Right cardiac atrium (tissue), 5 donors: ENCODE measurements around the gene EFHD2. TPM values are rescaled to one million over a fixed set of nuclear protein-coding genes. Genes with fewer than 3 reads are reported as not detected.
"Not testable (repeated sequence)": the region's sequence is repeated elsewhere in the genome, so short reads cannot be mapped to it uniquely, and the experiment has no call there.

Experiments
- ATAC-seq, 2 donors: fragments of 200-7000 bp; cut with Tn5 transposase; one replicate each; pipeline versions ENCODE4 v1.8.0 to v1.9.1; 2020; ENCODE audit warnings: moderate library complexity in 2 of 2, mild to moderate bottlenecking in 1 of 2
- DNase-seq, 3 donors: peaks; one replicate each; pipeline ENCODE4 v3.0.0-alpha.2; 2020
- H3K27ac ChIP-seq: one replicate; pipeline ENCODE4 v1.5.1; 2013; ENCODE audit warnings: mild to moderate bottlenecking, low read length, control low read depth, moderate library complexity
- H3K27me3 ChIP-seq: one replicate; pipeline ENCODE4 v1.6.1; 2013; ENCODE audit not compliant: control insufficient read depth, insufficient read depth
- H3K4me1 ChIP-seq: one replicate; pipeline ENCODE4 v1.6.1; 2013; ENCODE audit warnings: low read length; ENCODE audit not compliant: control insufficient read depth, insufficient read depth
- H3K4me3 ChIP-seq: one replicate; pipeline ENCODE4 v1.5.1; 2013; ENCODE audit warnings: low read length, control low read depth
- H3K9me3 ChIP-seq: one replicate; pipeline ENCODE4 v1.6.1; 2013; ENCODE audit warnings: low read length; ENCODE audit not compliant: control insufficient read depth
- WGBS: extraction: QIAGEN DNeasy Blood & Tissue Kit; methylation state at CpG from one replicate; pipeline ENCODE4 v1.1.7; 2013; 5-methylcytosine and 5-hydroxymethylcytosine counted together
- intact Hi-C, 4 donors: fragments of 100-400 bp; cut with DNase I; formaldehyde crosslinking; loops; one replicate each; pipeline versions ENCODE4 v1.11.0 to v1.14.0; 2022 to 2023
- polyA plus RNA-seq: library from polyadenylated mRNA; stranded (reverse); fragments of 200-250 nt; gene quantifications from one replicate; pipeline ENCODE4 v1.2.3, GENCODE V29; 2013
- total RNA-seq, 4 donors: library from RNA; stranded (reverse); fragmentation: NEBNext Ultra II Directional; extraction: Animal tissue kit (Norgen Biotek cat#: 25700); gene quantifications; one replicate each; pipeline ENCODE4 v1.2.1, GENCODE V29; 2021
- donor health status: healthy with polysubstance abuse.
- donor health status: DM: no; HTN: yes; CAD: no.
- donor health status: DM: no; HTN: no; CAD: no.
- donor health status: DM: no; HTN: yes; CAD: no; lungs with severe emphysema.
- donor health status: DM: yes; HTN: yes; CAD: no.

Gene EFHD2
- total and polyA plus RNA-seq, 5 donors: 10.8 to 17.7 (median 13.0) TPM

- H3K4me1 ChIP-seq, ATAC-seq, H3K27ac ChIP-seq, H3K27me3 ChIP-seq, H3K4me3 ChIP-seq, intact Hi-C loops, H3K9me3 ChIP-seq: not testable (repeated sequence)
- WGBS: 81% methylated on average over 4 of the region's 4 CpGs
- DNase-seq: peak in 1 of 3 donors; percentile 4
These were observed 48.7 kb downstream of the EFHD2 start for GRCh38 chr1:15458388-15458787.

GRCh38 chr1:15459771-15460707 is 50.4 kb downstream of the EFHD2 start:
- no peaks in the 10 kb centered on the region for H3K4me1 ChIP-seq
- intact Hi-C loops: no loop called here
- ATAC-seq: no peak
- no peaks in the 10 kb centered on the region for H3K27me3 ChIP-seq
- 58% methylated on average over 10 of the region's 10 CpGs for WGBS
- H3K4me3 ChIP-seq: no peak overlapping the region
- DNase-seq: no peak
- H3K9me3 ChIP-seq: no peaks in the 10 kb centered on the region
- H3K27ac ChIP-seq: no peak overlapping the region

GRCh38 chr1:15460708-15461095 is 51.0 kb downstream of the EFHD2 start:
- DNase-seq (peak in 1 of 3 donors; percentile 2), ATAC-seq (no peak)
- Histone ChIP-seq H3K27me3 (no peaks in the 10 kb centered on the region), H3K9me3 (no peaks in the 10 kb centered on the region), H3K4me3 (no peak overlapping the region), H3K27ac (no peak overlapping the region), H3K4me1 (no peaks in the 10 kb centered on the region)
- 77% methylated on average over 9 of the region's 9 CpGs for WGBS
- intact Hi-C loops: no loop called here

- intact Hi-C loops, H3K4me1 ChIP-seq, H3K9me3 ChIP-seq, H3K27ac ChIP-seq, H3K27me3 ChIP-seq, H3K4me3 ChIP-seq, ATAC-seq: not testable (repeated sequence)
- WGBS: 70% methylated on average over 13 of the region's 15 CpGs
- peak in 1 of 3 donors; percentile 23 for DNase-seq
These were observed 53.5 kb downstream of the EFHD2 start for GRCh38 chr1:15463064-15463800.

GRCh38 chr1:15463926-15464322 is 54.2 kb downstream of the EFHD2 start:
- H3K4me3 ChIP-seq, H3K27ac ChIP-seq, intact Hi-C loops, H3K4me1 ChIP-seq, ATAC-seq, H3K27me3 ChIP-seq, H3K9me3 ChIP-seq: not testable (repeated sequence)
- peak in 1 of 3 donors; percentile 0 for DNase-seq
- 92% methylated on average over 5 of the region's 5 CpGs for WGBS

GRCh38 chr1:15465674-15466073 is 56.0 kb downstream of the EFHD2 start:
- no peaks in the 10 kb centered on the region for H3K4me1 ChIP-seq
- DNase-seq (peak in 1 of 3 donors; percentile 5), ATAC-seq (no peak)
- H3K27me3 ChIP-seq: no peaks in the 10 kb centered on the region
- no peak overlapping the region for H3K4me3 ChIP-seq
- H3K27ac ChIP-seq: no peak overlapping the region
- no peaks in the 10 kb centered on the region for H3K9me3 ChIP-seq
- intact Hi-C loops: no loop called here
- 75% methylated on average over 7 of the region's 7 CpGs for WGBS

GRCh38 chr1:15466955-15467625 is 57.4 kb downstream of the EFHD2 start:
- H3K27ac ChIP-seq, ATAC-seq, H3K4me3 ChIP-seq, H3K4me1 ChIP-seq, H3K27me3 ChIP-seq, intact Hi-C loops, H3K9me3 ChIP-seq: not testable (repeated sequence)
- WGBS: 96% methylated on average over 22 of the region's 22 CpGs
- peak in 1 of 3 donors; percentile 9 for DNase-seq

GRCh38 chr1:15468145-15468544 is 58.5 kb downstream of the EFHD2 start:
- ATAC-seq (no peak), DNase-seq (no peak)
- intact Hi-C loops: no loop called here
- Histone ChIP-seq H3K4me1 (no peaks in the 10 kb centered on the region), H3K27me3 (no peaks in the 10 kb centered on the region), H3K4me3 (no peak overlapping the region), H3K9me3 (no peaks in the 10 kb centered on the region), H3K27ac (no peak overlapping the region)

- ATAC-seq (no peak), DNase-seq (no peak)
- Histone ChIP-seq H3K4me1 (no peaks in the 10 kb centered on the region), H3K27me3 (no peaks in the 10 kb centered on the region), H3K4me3 (no peak overlapping the region), H3K27ac (no peak overlapping the region), H3K9me3 (no peaks in the 10 kb centered on the region)
- intact Hi-C loops: no loop called here
- 58% methylated on average over 3 of the region's 3 CpGs for WGBS
These were observed 59.7 kb downstream of the EFHD2 start for GRCh38 chr1:15469361-15469760.

GRCh38 chr1:15469821-15470448 is 60.2 kb downstream of the EFHD2 start:
- H3K4me1 ChIP-seq, ATAC-seq, intact Hi-C loops, H3K4me3 ChIP-seq, H3K9me3 ChIP-seq, H3K27ac ChIP-seq, H3K27me3 ChIP-seq: not testable (repeated sequence)
- 86% methylated on average over 9 of the region's 9 CpGs for WGBS
- DNase-seq: peak in 1 of 3 donors; percentile 11
